Fibroblast of pulmonary artery (primary cell): Measurements from ENCODE around the gene SIPA1L3.
A peak's percentile ranks its signal among the peaks of the same experiment; 100 is the strongest.

Source experiments
- DNase-seq: peaks from one replicate; pipeline ENCODE4 v3.0.0-alpha.2; 2010; ENCODE audit warnings: low read depth
- H3K4me3 ChIP-seq: replicated peaks from 2 replicates; pipeline ENCODE4 v1.5.1; 2011; ENCODE audit warnings: low read depth, mild to moderate bottlenecking, control low read depth, low read length, moderate library complexity
- CTCF ChIP-seq: IDR thresholded peaks from 2 replicates; pipeline ENCODE4 v1.5.1; 2011; ENCODE audit warnings: mild to moderate bottlenecking, control low read depth, low read length, inconsistent platforms; ENCODE audit errors: missing control alignments

The SIPA1L3 gene

GRCh38 chr19:38018694-38019395, 111.8 kb downstream of the SIPA1L3 start:
- DNase-seq: no peak
- H3K4me3 ChIP-seq: no peak overlapping the region
- TF ChIP-seq CTCF: no peak

- no peak for DNase-seq
- no peak for TF ChIP-seq CTCF
- H3K4me3 ChIP-seq: no peak overlapping the region
Measured at GRCh38 chr19:38019396-38019724, 112.4 kb downstream of the SIPA1L3 start.

DNA sequence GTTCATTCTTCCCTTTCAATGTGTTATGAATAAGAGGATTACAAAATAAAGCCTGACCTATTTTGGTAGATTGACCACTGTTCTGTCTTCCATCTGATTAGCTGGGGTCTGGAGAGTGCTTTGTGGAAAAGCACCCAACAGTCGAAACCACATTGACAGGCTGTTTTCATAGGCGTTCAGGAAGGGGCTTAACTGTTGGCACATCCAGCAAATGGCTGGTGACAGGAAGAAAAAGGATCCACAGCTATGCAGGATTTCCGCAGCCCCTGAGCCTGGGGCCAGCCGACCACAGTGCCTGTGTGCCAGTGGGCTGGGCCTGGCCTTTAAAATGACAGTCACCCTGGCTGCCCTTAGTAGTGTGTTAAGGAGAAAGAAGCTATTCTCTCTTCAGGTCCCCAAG, 113.3 kb downstream of the SIPA1L3 start:
- no peak for DNase-seq
- no peak for TF ChIP-seq CTCF
- no peak overlapping the region for H3K4me3 ChIP-seq

GRCh38 chr19:38021352-38021751, 114.3 kb downstream of the SIPA1L3 start:
- H3K4me3 ChIP-seq: no peak overlapping the region
- TF ChIP-seq CTCF: no peak
- no peak for DNase-seq

DNA sequence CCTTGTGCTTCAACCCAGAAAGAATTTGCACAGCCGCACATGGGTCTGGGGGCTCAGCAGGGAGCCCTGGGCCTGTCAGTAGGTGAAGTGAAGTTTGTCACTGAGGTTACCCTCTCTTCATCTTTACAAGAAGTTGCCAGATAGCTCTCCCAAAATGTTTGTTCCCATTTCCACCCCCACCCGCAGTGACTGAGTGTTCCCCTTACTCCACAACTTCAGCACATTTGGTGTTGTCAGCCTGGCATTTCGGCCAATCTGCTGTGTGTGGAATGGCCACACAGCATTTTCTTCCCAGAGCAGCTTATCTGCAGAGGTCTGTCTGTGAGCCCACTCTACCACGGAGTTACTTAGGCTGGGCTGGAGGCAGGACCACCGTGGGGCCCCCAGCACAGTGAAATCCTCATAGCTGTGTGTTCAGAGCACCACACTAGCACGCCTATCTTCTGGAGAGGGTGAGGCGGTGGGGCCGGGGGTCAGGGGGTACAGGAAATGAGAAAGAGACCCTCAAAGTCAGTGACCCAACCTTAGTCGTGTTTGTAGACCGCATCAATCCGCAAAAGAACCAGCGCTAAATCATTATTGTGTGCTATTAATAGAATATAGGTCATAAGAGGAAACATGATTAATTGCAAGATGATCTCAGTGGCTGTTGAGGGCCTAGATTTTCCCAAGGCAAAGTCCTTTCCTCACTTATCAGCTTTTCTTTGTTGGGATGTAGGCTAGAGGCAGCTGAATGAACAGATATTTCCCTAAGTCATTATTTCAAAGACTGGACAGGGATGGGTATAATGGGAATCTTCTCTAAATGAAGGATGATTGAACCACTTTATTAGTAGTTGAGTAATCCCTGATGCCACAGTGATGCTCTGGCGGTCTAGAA, 116.0 kb downstream of the SIPA1L3 start:
- peak; percentile 64 for DNase-seq
- no peak for TF ChIP-seq CTCF
- no peak overlapping the region for H3K4me3 ChIP-seq

- no peak overlapping the region for H3K4me3 ChIP-seq
- TF ChIP-seq CTCF: no peak
- DNase-seq: no peak
Measured at GRCh38 chr19:38023671-38024541, 116.9 kb downstream of the SIPA1L3 start.
